ENCODE measurements around the gene CDHR1.

Gene CDHR1

GRCh38 chr10:84244651-84245270 is 50.4 kb downstream of the CDHR1 start, which contains the start of gene RGR (continued):
- TF ChIP-seq POU6F1 (CRISPR knock-in tag; IDR thresholded peaks at IDR 0.05; ENCODE audit: borderline replicate concordance, low read depth): no peak
- no peak for TF ChIP-seq ZFP3 (CRISPR knock-in tag; IDR thresholded peaks at IDR 0.05)

- ATAC-seq: no peak
- TF ChIP-seq ZFP3 (CRISPR knock-in tag; IDR thresholded peaks at IDR 0.05) (no peak), CREB5 (CRISPR knock-in tag; IDR thresholded peaks at IDR 0.05; ENCODE audit: low read depth) (no peak), BACH2 (CRISPR knock-in tag; IDR thresholded peaks at IDR 0.05; ENCODE audit: borderline replicate concordance) (no peak), PATZ1 (CRISPR knock-in tag; IDR thresholded peaks at IDR 0.05; ENCODE audit: borderline replicate concordance) (no peak), SNAI2 (CRISPR knock-in tag; IDR thresholded peaks at IDR 0.05) (no peak), ZNF8 (CRISPR knock-in tag; IDR thresholded peaks at IDR 0.05) (no peak), TCF4 (CRISPR knock-in tag; IDR thresholded peaks at IDR 0.05; ENCODE audit: borderline replicate concordance) (no peak), ARNTL (CRISPR knock-in tag; IDR thresholded peaks at IDR 0.05; ENCODE audit: borderline replicate concordance, low read depth) (no peak), RARB (CRISPR knock-in tag; IDR thresholded peaks at IDR 0.05) (no peak), POU6F1 (CRISPR knock-in tag; IDR thresholded peaks at IDR 0.05; ENCODE audit: borderline replicate concordance, low read depth) (no peak), CSRNP3 (CRISPR knock-in tag; IDR thresholded peaks at IDR 0.05) (no peak), TSHZ2 (CRISPR knock-in tag; IDR thresholded peaks at IDR 0.05) (no peak), PPARA (CRISPR knock-in tag; IDR thresholded peaks at IDR 0.05; ENCODE audit: borderline replicate concordance) (no peak), GLIS3 (CRISPR knock-in tag; IDR thresholded peaks at IDR 0.05) (no peak), ESRRG (CRISPR knock-in tag; IDR thresholded peaks at IDR 0.05) (no peak), TOX (CRISPR knock-in tag; IDR thresholded peaks at IDR 0.05; ENCODE audit: borderline replicate concordance) (no peak), ZNF565 (CRISPR knock-in tag; conservative IDR thresholded peaks at IDR 0.05; ENCODE audit: low read depth) (no peak)
These were observed 53.2 kb downstream of the CDHR1 start for GRCh38 chr10:84247496-84247895.

GRCh38 chr10:84248794-84249193 is 54.5 kb downstream of the CDHR1 start:
- no peak for ATAC-seq
- TF ChIP-seq SNAI2 (CRISPR knock-in tag; IDR thresholded peaks at IDR 0.05) (no peak), CSRNP3 (CRISPR knock-in tag; IDR thresholded peaks at IDR 0.05) (no peak), GLIS3 (CRISPR knock-in tag; IDR thresholded peaks at IDR 0.05) (no peak), ZNF70 (CRISPR knock-in tag; IDR thresholded peaks at IDR 0.05) (no peak), POU6F1 (CRISPR knock-in tag; IDR thresholded peaks at IDR 0.05; ENCODE audit: borderline replicate concordance, low read depth) (no peak), ZFP3 (CRISPR knock-in tag; IDR thresholded peaks at IDR 0.05) (no peak), PATZ1 (CRISPR knock-in tag; IDR thresholded peaks at IDR 0.05; ENCODE audit: borderline replicate concordance) (no peak), PPARA (CRISPR knock-in tag; IDR thresholded peaks at IDR 0.05; ENCODE audit: borderline replicate concordance) (no peak), ESRRG (CRISPR knock-in tag; IDR thresholded peaks at IDR 0.05) (no peak), CSDC2 (CRISPR knock-in tag; IDR thresholded peaks at IDR 0.05) (no peak), ZFP30 (CRISPR knock-in tag; IDR thresholded peaks at IDR 0.05) (no peak), ZNF565 (CRISPR knock-in tag; conservative IDR thresholded peaks at IDR 0.05; ENCODE audit: low read depth) (no peak)

Measured in SK-N-SH treated with all-trans-retinoic acid at 6 μM for 48 hours (cell line).